ENCODE results near the gene KCNJ11.
A peak's percentile ranks its signal among the peaks of the same experiment; 100 is the strongest.

- TF ChIP-seq SP1 (IDR thresholded peaks at IDR 0.05; ENCODE audit: low read depth, low read length) (no peak), USF2 (IDR thresholded peaks at IDR 0.05; ENCODE audit: low read length) (no peak), CHD2 (IDR thresholded peaks at IDR 0.05; ENCODE audit: low read length) (no peak), SIN3A (conservative IDR thresholded peaks at IDR 0.05 in 1 of 2, IDR thresholded peaks at IDR 0.05 in 1 of 2; ENCODE audit: low read depth in 1 of 2, low read length in 2 of 2) (0 out of 4 replicates have a peak, but pooled peaks of 1 of the 2 experiments have one; percentile 20)
Measured at GRCh38 chr11:17352950-17353820, 35.3 kb downstream of the KCNJ11 start.
